Sigmoid colon (tissue), 7 donors: Measurements from ENCODE around the gene MIF. TPM values are rescaled to one million over a fixed set of nuclear protein-coding genes. Genes with fewer than 3 reads are reported as not detected.

ENCODE experiments used
- DNase-seq: peaks from one replicate; pipeline ENCODE4 v3.0.0-alpha.2; 2019
- H3K27ac ChIP-seq, 4 donors: fragments of 200-600 bp; sonication (generic); one replicate each; pipeline ENCODE4 v1.5.1; 2016 to 2019; ENCODE audit warnings: mild to moderate bottlenecking in 1 of 4
- H3K27me3 ChIP-seq, 3 donors: fragments of 200-600 bp; sonication (generic); one replicate each; pipeline ENCODE4 v1.5.1; 2019; ENCODE audit warnings: mild to moderate bottlenecking in 1 of 3
- H3K36me3 ChIP-seq, 4 donors: fragments of 200-600 bp; sonication (generic); one replicate each; pipeline ENCODE4 v1.5.1; 2016 to 2019
- H3K4me1 ChIP-seq, 4 donors: fragments of 200-600 bp; sonication (generic); one replicate each; pipeline ENCODE4 v1.5.1; 2017 to 2019
- H3K4me3 ChIP-seq, 4 donors: fragments of 200-600 bp; sonication (generic); one replicate each; pipeline ENCODE4 v1.5.1; 2017 to 2019; ENCODE audit warnings: mild to moderate bottlenecking in 2 of 4, moderate library complexity in 1 of 4
- H3K9me3 ChIP-seq, 4 donors: fragments of 200-600 bp in 3 of 4; sonication (generic) in 3 of 4; one replicate each; pipeline versions ENCODE4 v1.5.1 to v1.6.1; 2013 to 2019
- EP300 ChIP-seq, 4 donors: sonication (generic); formaldehyde crosslinking; IDR thresholded peaks; one replicate each; pipeline ENCODE4 v1.6.1; 2017; ENCODE audit warnings: antibody characterized with exemption in 4 of 4
- POLR2A ChIP-seq, 2 donors: fragments of 450-650 bp; IDR thresholded peaks; one replicate each; pipeline ENCODE4 v1.6.1; 2016; ENCODE audit warnings: antibody characterized with exemption in 2 of 2, mild to moderate bottlenecking in 2 of 2, moderate library complexity in 2 of 2
- POLR2AphosphoS5 ChIP-seq, 4 donors: sonication (generic); formaldehyde crosslinking; IDR thresholded peaks; one replicate each; pipeline ENCODE4 v1.6.1; 2017; ENCODE audit warnings: antibody characterized with exemption in 4 of 4
- WGBS, 2 donors: extraction: QIAGEN DNeasy Blood & Tissue Kit; methylation state at CpG; one replicate each; pipeline ENCODE4 v1.1.7; 2013; 5-methylcytosine and 5-hydroxymethylcytosine counted together
- intact Hi-C: fragments of 100-400 bp; cut with DNase I; formaldehyde crosslinking; loops from one replicate; pipeline ENCODE4 v1.15.1; 2023
- polyA plus RNA-seq, 3 donors: library from polyadenylated mRNA; stranded (reverse); fragments of 200-250 nt; gene quantifications; one replicate each; pipeline ENCODE4 v1.2.3, GENCODE V29; 2013
- total RNA-seq, 4 donors: library from RNA; depleted of rRNA; stranded (reverse); fragments of >200 nt; gene quantifications; one replicate each; pipeline ENCODE4 v1.1.0, GENCODE V29; 2016
- TF ChIP-seq, protein P1 (sequence below), 4 experiments: fragments of 450-650 bp in 3 of 4; fragments of 200-600 bp in 1 of 4; IDR thresholded peaks; one replicate each; pipeline ENCODE4 v1.5.1; 2016 to 2019; ENCODE audit warnings: antibody characterized with exemption in 4 of 4, mild to moderate bottlenecking in 3 of 4, moderate library complexity in 2 of 4
- donor health status: healthy with polysubstance abuse.
- donor health status: Bipolar disorder and iron deficiency.
- donor health status: healthy.

The MIF gene
- total and polyA plus RNA-seq, 7 donors = 159 to 684 (median 296) TPM

- no peak for TF ChIP-seq POLR2AphosphoS5 (IDR thresholded peaks at IDR 0.05)
- TF ChIP-seq, protein P1, sequence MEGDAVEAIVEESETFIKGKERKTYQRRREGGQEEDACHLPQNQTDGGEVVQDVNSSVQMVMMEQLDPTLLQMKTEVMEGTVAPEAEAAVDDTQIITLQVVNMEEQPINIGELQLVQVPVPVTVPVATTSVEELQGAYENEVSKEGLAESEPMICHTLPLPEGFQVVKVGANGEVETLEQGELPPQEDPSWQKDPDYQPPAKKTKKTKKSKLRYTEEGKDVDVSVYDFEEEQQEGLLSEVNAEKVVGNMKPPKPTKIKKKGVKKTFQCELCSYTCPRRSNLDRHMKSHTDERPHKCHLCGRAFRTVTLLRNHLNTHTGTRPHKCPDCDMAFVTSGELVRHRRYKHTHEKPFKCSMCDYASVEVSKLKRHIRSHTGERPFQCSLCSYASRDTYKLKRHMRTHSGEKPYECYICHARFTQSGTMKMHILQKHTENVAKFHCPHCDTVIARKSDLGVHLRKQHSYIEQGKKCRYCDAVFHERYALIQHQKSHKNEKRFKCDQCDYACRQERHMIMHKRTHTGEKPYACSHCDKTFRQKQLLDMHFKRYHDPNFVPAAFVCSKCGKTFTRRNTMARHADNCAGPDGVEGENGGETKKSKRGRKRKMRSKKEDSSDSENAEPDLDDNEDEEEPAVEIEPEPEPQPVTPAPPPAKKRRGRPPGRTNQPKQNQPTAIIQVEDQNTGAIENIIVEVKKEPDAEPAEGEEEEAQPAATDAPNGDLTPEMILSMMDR (IDR thresholded peaks at IDR 0.05) = no peak
- H3K9me3 ChIP-seq = no peaks in the 10 kb centered on the region
- peaks cover 0 to 55% (median 21%) of the 10 kb centered on the region in 4 donors for H3K36me3 ChIP-seq
- H3K4me1 ChIP-seq = no peaks in the 10 kb centered on the region
- H3K27ac ChIP-seq = no peak overlapping the region
- H3K27me3 ChIP-seq = no peaks in the 10 kb centered on the region
- DNase-seq = no peak
- WGBS, 2 donors = 95 to 97% methylated on average over 8 of the region's 8 CpGs
- intact Hi-C loops = no loop called here
- no peak overlapping the region for H3K4me3 ChIP-seq
Observed at GRCh38 chr22:23877566-23877965, 16.6 kb upstream of the MIF start.

- peaks cover 0 to 57% (median 21%) of the 10 kb centered on the region in 4 donors for H3K36me3 ChIP-seq
- 92% methylated on average over 7 of the region's 7 CpGs for WGBS, 2 donors
- no peak overlapping the region for H3K4me3 ChIP-seq
- H3K4me1 ChIP-seq = no peaks in the 10 kb centered on the region
- H3K27me3 ChIP-seq = no peaks in the 10 kb centered on the region
- no peaks in the 10 kb centered on the region for H3K9me3 ChIP-seq
- H3K27ac ChIP-seq = no peak overlapping the region
- no peak for DNase-seq
- intact Hi-C loops = no loop called here
- TF ChIP-seq, protein P1 (IDR thresholded peaks at IDR 0.05) = no peak
- TF ChIP-seq EP300 (IDR thresholded peaks at IDR 0.05) = no peak
- no peak for TF ChIP-seq POLR2AphosphoS5 (IDR thresholded peaks at IDR 0.05)
- no peak for TF ChIP-seq POLR2A (IDR thresholded peaks at IDR 0.05)
Observed at GRCh38 chr22:23878219-23878618, 16.0 kb upstream of the MIF start.

DNA sequence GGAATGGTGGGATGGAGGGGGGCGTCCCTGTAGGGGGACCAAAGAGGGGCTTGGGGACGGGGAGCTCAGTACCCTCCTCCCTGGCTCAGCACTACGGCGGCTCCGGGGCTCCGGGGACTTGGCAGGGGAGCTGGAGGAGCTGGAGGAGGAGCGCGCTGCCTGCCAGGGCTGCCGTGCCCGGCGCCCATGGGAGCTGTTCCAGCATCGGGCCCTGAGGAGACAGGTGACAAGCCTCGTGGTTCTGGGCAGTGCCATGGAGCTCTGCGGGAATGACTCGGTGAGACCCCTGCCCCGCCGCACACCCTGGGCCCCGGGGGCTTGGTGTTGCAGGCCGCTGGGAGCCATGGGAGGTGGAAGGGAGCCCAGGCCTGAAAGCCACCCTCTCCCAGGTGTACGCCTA lies 11.8 kb upstream of the MIF start:
- Histone ChIP-seq H3K36me3 (peaks cover 0 to 49% (median 2%) of the 10 kb centered on the region in 4 donors), H3K9me3 (no peaks in the 10 kb centered on the region), H3K4me1 (no peaks in the 10 kb centered on the region), H3K27me3 (no peaks in the 10 kb centered on the region), H3K27ac (no peak overlapping the region), H3K4me3 (no peak overlapping the region)
- DNase-seq = no peak
- 89 to 95% methylated on average over 20 of the region's 20 CpGs for WGBS, 2 donors
- no peak for TF ChIP-seq POLR2A (IDR thresholded peaks at IDR 0.05)
- no peak for TF ChIP-seq POLR2AphosphoS5 (IDR thresholded peaks at IDR 0.05)
- TF ChIP-seq, protein P1 (IDR thresholded peaks at IDR 0.05) = no peak
- no peak for TF ChIP-seq EP300 (IDR thresholded peaks at IDR 0.05)
- intact Hi-C loops = no loop called here

GRCh38 chr22:23883658-23884057 lies 10.5 kb upstream of the MIF start:
- WGBS, 2 donors = 97 to 98% methylated on average over 9 of the region's 9 CpGs
- Histone ChIP-seq H3K4me1 (peaks cover 0 to 4% (median 0%) of the 10 kb centered on the region in 4 donors), H3K36me3 (peaks cover 0 to 42% (median 0%) of the 10 kb centered on the region in 4 donors)

More at GRCh38 chr22:23883658-23884057, 10.5 kb upstream of the MIF start:
- intact Hi-C loops = no loop called here
- H3K4me3 ChIP-seq = no peak overlapping the region
- no peaks in the 10 kb centered on the region for H3K9me3 ChIP-seq
- no peak for DNase-seq
- H3K27ac ChIP-seq = no peak overlapping the region
- TF ChIP-seq EP300 (IDR thresholded peaks at IDR 0.05) (no peak), POLR2AphosphoS5 (IDR thresholded peaks at IDR 0.05) (no peak), POLR2A (IDR thresholded peaks at IDR 0.05) (no peak)
- TF ChIP-seq, protein P1 (IDR thresholded peaks at IDR 0.05) = no peak
- no peaks in the 10 kb centered on the region for H3K27me3 ChIP-seq
